ENCODE measurements around the gene PNMA3.
"Not testable (repeated sequence)": the region's sequence is repeated elsewhere in the genome, so short reads cannot be mapped to it uniquely, and the experiment has no call there.

PNMA3 gene

GRCh38 chrX:153064061-153064460 is 7.8 kb downstream of the PNMA3 start:
- TF ChIP-seq GATA2 (IDR thresholded peaks at IDR 0.05; ENCODE audit: low read depth, low read length) = no peak
- TF ChIP-seq GATA3 (IDR thresholded peaks at IDR 0.05; ENCODE audit: low read depth, low read length) = no peak

DNA sequence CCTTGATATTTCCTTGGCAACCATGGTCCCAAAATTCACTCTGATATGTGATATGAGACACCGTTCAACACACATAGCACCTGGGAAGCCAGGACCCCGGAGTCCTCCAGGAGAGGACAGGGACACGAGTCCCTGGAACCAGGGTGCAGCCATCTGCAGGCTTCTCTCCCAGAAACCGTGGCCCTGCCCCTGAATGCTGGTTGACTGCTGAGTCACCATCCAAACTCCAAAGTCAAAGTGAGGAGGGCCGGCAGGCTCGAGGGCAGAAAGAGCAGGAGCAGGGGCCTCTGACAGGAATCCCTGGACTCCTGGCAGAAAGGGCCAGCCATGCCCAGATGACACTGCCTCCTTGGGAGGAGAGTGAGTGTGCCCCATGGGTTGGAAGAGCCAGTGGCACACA is 9.1 kb downstream of the PNMA3 start:
- no peak for TF ChIP-seq GATA2 (IDR thresholded peaks at IDR 0.05; ENCODE audit: low read depth, low read length)
- TF ChIP-seq GATA3 (IDR thresholded peaks at IDR 0.05; ENCODE audit: low read depth, low read length) = no peak

- not testable (repeated sequence) for TF ChIP-seq GATA2, GATA3 (IDR thresholded peaks at IDR 0.05; ENCODE audit: low read depth, low read length)
Observed at GRCh38 chrX:153071909-153072583, 15.8 kb downstream of the PNMA3 start, which contains the start of gene PNMA6A. Gene PNMA6A, plus strand, starts transcription at chrX:153072454. Its CDS starts 609 bp downstream, at chrX:153073063.

- TF ChIP-seq GATA3 (IDR thresholded peaks at IDR 0.05; ENCODE audit: low read depth, low read length) = no peak
- TF ChIP-seq GATA2 (IDR thresholded peaks at IDR 0.05; ENCODE audit: low read depth, low read length) = no peak
Observed at GRCh38 chrX:153074262-153074899, 18.1 kb downstream of the PNMA3 start.

- no peak for TF ChIP-seq GATA3 (IDR thresholded peaks at IDR 0.05; ENCODE audit: low read depth, low read length)
- TF ChIP-seq GATA2 (IDR thresholded peaks at IDR 0.05; ENCODE audit: low read depth, low read length) = no peak
Observed at GRCh38 chrX:153074935-153075334, 18.7 kb downstream of the PNMA3 start.

DNA sequence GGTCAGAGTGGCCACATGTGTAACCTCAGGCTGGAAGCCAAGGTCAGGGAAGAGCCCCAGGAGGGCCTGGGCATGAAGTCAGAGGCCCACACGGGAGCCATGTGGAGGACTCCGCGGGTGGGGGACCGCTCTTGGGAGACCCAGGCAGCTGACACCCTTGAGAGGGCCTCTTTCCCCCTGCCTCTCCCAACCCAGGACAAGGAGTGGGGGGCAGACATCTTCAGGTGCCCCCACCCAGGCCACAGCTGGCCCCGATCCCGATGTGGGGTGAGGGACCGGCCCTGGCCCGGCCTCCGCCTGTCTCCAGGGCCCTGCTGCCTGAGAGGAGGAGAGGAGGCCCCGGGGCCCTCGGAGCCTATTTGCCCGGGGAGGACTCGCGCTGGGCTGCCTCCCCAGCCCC is 19.1 kb downstream of the PNMA3 start:
- TF ChIP-seq GATA3 (IDR thresholded peaks at IDR 0.05; ENCODE audit: low read depth, low read length) (no peak), GATA2 (IDR thresholded peaks at IDR 0.05; ENCODE audit: low read depth, low read length) (no peak)

DNA sequence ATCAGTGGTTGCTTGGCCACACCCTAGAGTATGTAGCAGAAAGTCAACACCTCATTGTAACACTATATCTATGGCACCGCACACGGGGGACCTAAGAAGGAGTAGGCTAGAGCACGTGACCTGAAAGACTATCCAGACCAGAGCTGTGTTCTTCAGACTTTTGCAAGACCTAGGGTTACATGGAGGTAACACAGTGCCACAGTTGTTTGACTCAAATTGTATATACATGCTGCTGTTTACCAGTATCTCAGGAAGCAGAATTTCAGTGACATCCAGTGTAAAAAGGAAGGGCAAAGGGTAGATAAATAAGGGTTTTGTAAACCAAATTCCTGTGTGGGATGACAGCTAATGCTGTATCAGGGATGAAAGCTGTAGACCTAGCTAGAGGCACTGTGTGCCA is 46.1 kb downstream of the PNMA3 start:
- TF ChIP-seq GATA2 (IDR thresholded peaks at IDR 0.05; ENCODE audit: low read depth, low read length) = no peak
- TF ChIP-seq GATA3 (IDR thresholded peaks at IDR 0.05; ENCODE audit: low read depth, low read length) = no peak
